ENCODE results near the gene CRYBB3.

CRYBB3 gene

GRCh38 chr22:25199731-25200520 lies at the start of gene CRYBB3:
TSS of gene CRYBB3 (plus strand) at chr22:25199858. CDS start at chr22:25201397, 1,539 bp downstream.
- DNase-seq (ENCODE audit: low read depth in 2 of 2): no peak

DNA sequence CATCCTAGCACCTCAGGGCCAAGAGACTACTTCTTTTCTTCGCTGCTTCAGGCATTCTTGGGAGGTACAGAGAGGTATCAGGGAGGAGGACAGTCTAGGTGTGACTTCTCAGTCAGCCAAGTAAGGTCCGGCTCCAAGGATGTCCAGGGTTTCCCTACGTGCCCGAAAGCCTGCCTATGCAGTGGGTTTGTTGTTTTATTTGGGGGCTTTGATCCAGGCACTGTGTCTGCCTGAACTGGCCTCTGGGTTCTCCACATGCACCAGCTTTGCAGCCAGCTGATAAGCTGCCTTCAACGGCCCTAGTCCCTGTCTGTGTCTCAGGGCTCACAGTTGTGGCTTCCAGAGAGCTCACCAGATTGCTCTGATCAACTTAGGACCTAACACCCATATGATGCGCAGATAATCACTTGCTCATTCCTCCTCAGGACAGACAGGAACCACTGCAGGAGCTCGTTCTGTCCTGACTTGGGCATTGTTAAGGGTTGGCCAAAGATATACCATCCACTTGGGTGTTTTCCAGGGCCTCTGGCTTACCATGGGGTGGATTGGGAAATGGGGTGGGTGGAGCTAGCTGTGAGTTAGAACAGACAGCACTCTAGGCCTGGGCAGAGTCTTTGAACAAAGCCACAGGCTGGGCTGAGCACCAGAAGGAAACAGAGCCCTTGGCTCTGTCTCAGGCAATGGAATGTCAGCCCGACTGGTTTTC lies 45.5 kb upstream of the CRYBB3 start:
- no peak for DNase-seq (ENCODE audit: low read depth in 2 of 2)

GRCh38 chr22:25154667-25154999 lies 45.0 kb upstream of the CRYBB3 start:
- DNase-seq (ENCODE audit: low read depth in 2 of 2): no peak

DNA sequence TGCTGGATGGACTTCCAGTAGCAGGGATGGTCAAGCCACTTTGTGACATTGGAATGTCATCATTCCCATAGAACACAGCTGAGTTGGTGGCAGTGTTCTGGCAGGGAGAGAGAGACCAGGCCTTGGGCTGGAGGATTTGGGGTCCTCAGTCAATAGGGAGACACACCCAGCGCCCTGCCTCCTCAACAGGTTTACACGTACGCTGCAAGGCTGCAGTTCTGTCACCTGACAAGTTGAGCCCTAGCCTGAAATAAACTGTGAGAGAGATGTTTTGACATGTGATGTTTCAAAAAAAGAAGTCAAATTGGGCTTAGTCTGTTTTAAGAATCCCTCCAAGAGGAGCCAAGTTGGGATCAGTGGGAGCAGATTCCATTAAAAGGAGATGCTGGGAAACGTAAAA lies 42.9 kb upstream of the CRYBB3 start:
- no peak for DNase-seq (ENCODE audit: low read depth in 2 of 2)

GRCh38 chr22:25159028-25159427 lies 40.6 kb upstream of the CRYBB3 start:
- no peak for DNase-seq (ENCODE audit: low read depth in 2 of 2)

DNA sequence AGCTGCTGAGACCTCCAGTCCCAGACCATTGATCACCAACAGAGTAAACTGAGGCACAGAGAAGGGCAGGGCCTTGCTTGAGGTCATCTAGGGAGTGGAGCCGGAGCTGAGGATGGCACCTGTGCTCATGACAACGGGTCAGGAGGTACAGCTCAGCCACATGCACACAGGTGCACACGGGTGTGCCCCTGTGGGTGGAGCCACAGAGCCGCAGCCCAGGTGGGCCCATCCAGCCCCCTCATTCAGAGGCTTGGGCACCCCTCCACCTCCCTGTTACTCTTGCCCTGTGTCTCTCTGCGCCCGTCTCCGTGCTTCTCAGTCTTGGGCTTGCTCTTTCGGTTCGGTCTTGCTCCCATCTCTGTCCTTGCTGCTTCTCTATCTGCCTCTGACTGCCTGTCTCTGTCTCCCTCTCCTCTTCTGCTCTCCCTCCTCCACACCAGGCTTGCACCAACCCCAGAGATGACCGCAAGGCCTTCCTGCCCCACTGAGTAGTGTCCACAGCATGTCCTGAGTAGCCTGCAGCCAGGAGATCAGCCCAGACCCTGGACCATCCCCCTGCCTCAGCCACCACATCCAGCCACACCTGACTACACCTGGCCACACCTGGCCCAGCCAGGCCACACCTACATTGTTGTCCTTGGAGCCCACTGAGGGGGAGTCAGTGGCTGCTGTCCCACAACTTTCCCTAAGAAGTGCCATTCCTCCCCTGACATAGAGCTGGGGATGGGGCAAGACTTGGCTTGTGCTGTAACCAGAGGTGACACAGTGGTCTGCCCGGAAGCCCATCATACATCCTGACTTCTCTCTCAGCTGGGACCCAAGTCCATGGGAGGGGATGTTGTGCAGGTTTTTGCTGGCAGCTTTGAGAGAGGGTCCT lies 39.3 kb upstream of the CRYBB3 start:
- no peak for DNase-seq (ENCODE audit: low read depth in 2 of 2)

- DNase-seq (ENCODE audit: low read depth in 2 of 2): no peak
These were observed 38.4 kb upstream of the CRYBB3 start for GRCh38 chr22:25161017-25161915.

GRCh38 chr22:25161916-25162530 lies 37.6 kb upstream of the CRYBB3 start:
- DNase-seq (ENCODE audit: low read depth in 2 of 2): no peak

GRCh38 chr22:25162561-25162960 lies 37.1 kb upstream of the CRYBB3 start:
- no peak for DNase-seq (ENCODE audit: low read depth in 2 of 2)

- DNase-seq (ENCODE audit: low read depth in 2 of 2): no peak
These were observed 33.9 kb upstream of the CRYBB3 start for GRCh38 chr22:25165785-25166184.

- DNase-seq (ENCODE audit: low read depth in 2 of 2): no peak
These were observed 33.2 kb upstream of the CRYBB3 start for GRCh38 chr22:25166266-25167040.

GRCh38 chr22:25167082-25167481 lies 32.6 kb upstream of the CRYBB3 start:
- no peak for DNase-seq (ENCODE audit: low read depth in 2 of 2)

- DNase-seq (ENCODE audit: low read depth in 2 of 2): no peak
These were observed 31.6 kb upstream of the CRYBB3 start for GRCh38 chr22:25167834-25168601.

GRCh38 chr22:25169278-25170031 lies 30.2 kb upstream of the CRYBB3 start:
- no peak for DNase-seq (ENCODE audit: low read depth in 2 of 2)

- no peak for DNase-seq (ENCODE audit: low read depth in 2 of 2)
These were observed 29.2 kb upstream of the CRYBB3 start for GRCh38 chr22:25170426-25170980.

GRCh38 chr22:25172153-25172552 lies 27.5 kb upstream of the CRYBB3 start:
- no peak for DNase-seq (ENCODE audit: low read depth in 2 of 2)

DNA sequence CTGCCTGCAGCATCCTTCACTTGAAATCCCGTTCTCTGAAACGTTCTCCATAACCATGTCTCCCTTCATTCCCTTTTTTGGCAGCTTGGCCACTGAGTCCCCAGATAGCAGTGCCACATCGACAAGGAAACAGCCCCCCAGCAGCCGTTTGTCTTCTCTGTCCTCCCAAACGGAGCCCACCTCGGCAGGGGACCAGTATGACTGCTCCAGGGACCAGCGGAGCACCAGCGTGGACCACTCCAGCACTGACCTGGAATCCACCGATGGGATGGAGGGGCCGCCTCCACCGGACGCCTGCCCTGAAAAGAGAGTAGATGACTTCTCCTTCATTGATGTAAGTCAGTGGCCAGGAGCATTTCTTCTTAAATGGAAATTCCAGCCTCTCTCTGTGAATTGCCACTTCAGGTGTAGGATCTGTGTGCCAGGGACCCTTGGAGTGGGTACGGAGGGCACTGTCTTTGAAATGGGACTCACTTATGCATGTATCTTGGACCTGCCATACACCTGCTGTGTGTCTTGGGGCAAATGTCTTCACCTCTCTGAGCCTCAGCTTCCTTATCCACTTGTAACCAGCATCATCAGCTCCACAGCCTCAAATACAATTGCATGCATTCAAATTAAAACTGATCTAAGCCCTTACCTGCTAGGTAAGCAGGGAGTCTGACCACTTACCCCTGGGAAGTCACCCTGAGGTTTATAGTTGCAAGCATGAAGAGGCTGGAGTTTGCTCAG lies 25.3 kb upstream of the CRYBB3 start:
- DNase-seq (ENCODE audit: low read depth in 2 of 2): no peak
